Gastrocnemius medialis (tissue), 4 donors: ENCODE data around the gene DNMBP.

Source experiments
- CTCF ChIP-seq, 5 experiments: fragments of 450-650 bp in 3 of 5; fragments of 200-600 bp in 2 of 5; sonication (generic) in 2 of 5; IDR thresholded peaks in 4 of 5; conservative IDR thresholded peaks in 1 of 5; 1 replicate in 4 of 5; 2 replicates in 1 of 5; pipeline ENCODE4 v1.5.1; 2016 to 2019; ENCODE audit warnings: antibody characterized with exemption in 5 of 5, mild to moderate bottlenecking in 3 of 5, moderate library complexity in 3 of 5
- POLR2A ChIP-seq, 2 donors: fragments of 450-650 bp; IDR thresholded peaks; one replicate each; pipeline ENCODE4 v1.6.1; 2017; ENCODE audit warnings: antibody characterized with exemption in 2 of 2, mild to moderate bottlenecking in 2 of 2, moderate library complexity in 2 of 2

DNA sequence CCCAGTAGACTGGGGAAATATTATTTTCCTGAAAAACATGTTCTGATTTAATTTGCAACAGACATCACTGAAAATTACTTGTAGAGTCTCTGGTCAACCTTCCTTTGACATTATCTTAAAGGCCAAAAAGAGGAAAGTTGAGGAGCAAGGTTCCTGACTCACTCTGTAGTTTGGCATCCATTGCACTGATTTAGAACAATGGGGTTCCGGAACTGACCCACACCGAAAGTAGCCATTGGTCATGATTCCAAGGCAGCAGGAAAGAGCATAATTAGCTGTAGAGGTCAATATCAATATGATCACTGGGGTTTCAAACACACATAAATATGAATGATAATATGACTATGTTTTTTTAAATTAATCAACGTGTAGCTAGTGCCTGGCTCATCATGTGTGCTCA is 65.8 kb downstream of the DNMBP start:
- TF ChIP-seq CTCF (IDR thresholded peaks at IDR 0.05 in 4 of 5, conservative IDR thresholded peaks at IDR 0.05 in 1 of 5) (no peak), POLR2A (IDR thresholded peaks at IDR 0.05) (no peak)
